Measurements from ENCODE around the gene PUM2.

- TF ChIP-seq CTCF (IDR thresholded peaks at IDR 0.05; ENCODE audit: low read length) (no peak), EZH2 (optimal IDR thresholded peaks at IDR 0.05; ENCODE audit: low read depth, low read length) (no peak), EZH2phosphoT487 (IDR thresholded peaks at IDR 0.05; ENCODE audit: low read length) (no peak)
These were observed 46.2 kb downstream of the PUM2 start for GRCh38 chr2:20304411-20304810.

Measured in MM.1S (cell line).